ENCODE results near the gene MCU. TPM values are rescaled to one million over a fixed set of nuclear protein-coding genes. Genes with fewer than 3 reads are reported as not detected.
A peak's percentile ranks its signal among the peaks of the same experiment; 100 is the strongest.

MCU gene
- total and polyA plus RNA-seq, 2 experiments from 2014 or later, result 14.9 to 22.8 TPM

GRCh38 chr10:72840319-72840718 lies 148.4 kb downstream of the MCU start:
- H3K4me1 ChIP-seq (ENCODE audit: low read depth), result no peaks in the 10 kb centered on the region
- DNase-seq (ENCODE audit: low read depth in 1 of 2, low spot score in 1 of 2), result no peak
- no peak for TF ChIP-seq CTCF (IDR thresholded peaks at IDR 0.05; ENCODE audit: low read depth, low read length)

GRCh38 chr10:72841487-72841886 lies 149.5 kb downstream of the MCU start:
- no peak for DNase-seq (ENCODE audit: low read depth in 1 of 2, low spot score in 1 of 2)

More at GRCh38 chr10:72840319-72840718, 148.4 kb downstream of the MCU start:
- H3K9me3 ChIP-seq (ENCODE audit: low read depth), result no peaks in the 10 kb centered on the region
- no peaks in the 10 kb centered on the region for H3K27me3 ChIP-seq
- no peaks in the 10 kb centered on the region for H3K36me3 ChIP-seq
- no peak overlapping the region for H3K27ac ChIP-seq
- H3K4me3 ChIP-seq, result no peak overlapping the region

GRCh38 chr10:72842164-72842563 lies 150.2 kb downstream of the MCU start:
- Histone ChIP-seq H3K4me1 (ENCODE audit: low read depth) (no peaks in the 10 kb centered on the region), H3K9me3 (ENCODE audit: low read depth) (no peaks in the 10 kb centered on the region), H3K27ac (no peak overlapping the region), H3K27me3 (no peaks in the 10 kb centered on the region), H3K4me3 (no peak overlapping the region), H3K36me3 (no peaks in the 10 kb centered on the region)
- no peak for TF ChIP-seq CTCF (IDR thresholded peaks at IDR 0.05; ENCODE audit: low read depth, low read length)
- no peak for DNase-seq (ENCODE audit: low read depth in 1 of 2, low spot score in 1 of 2)

More at GRCh38 chr10:72841487-72841886, 149.5 kb downstream of the MCU start:
- no peaks in the 10 kb centered on the region for H3K27me3 ChIP-seq
- H3K27ac ChIP-seq, result no peak overlapping the region
- H3K36me3 ChIP-seq, result no peaks in the 10 kb centered on the region
- TF ChIP-seq CTCF (IDR thresholded peaks at IDR 0.05; ENCODE audit: low read depth, low read length), result no peak
- H3K4me3 ChIP-seq, result no peak overlapping the region
- no peaks in the 10 kb centered on the region for H3K9me3 ChIP-seq (ENCODE audit: low read depth)
- H3K4me1 ChIP-seq (ENCODE audit: low read depth), result no peaks in the 10 kb centered on the region

- no peak overlapping the region for H3K27ac ChIP-seq
- no peaks in the 10 kb centered on the region for H3K36me3 ChIP-seq
- no peaks in the 10 kb centered on the region for H3K27me3 ChIP-seq
- H3K4me1 ChIP-seq (ENCODE audit: low read depth), result no peaks in the 10 kb centered on the region
- DNase-seq (ENCODE audit: low read depth in 1 of 2, low spot score in 1 of 2), result peak in 1 of 2 donors; percentile 58
- H3K9me3 ChIP-seq (ENCODE audit: low read depth), result no peaks in the 10 kb centered on the region
- no peak for TF ChIP-seq CTCF (IDR thresholded peaks at IDR 0.05; ENCODE audit: low read depth, low read length)
- H3K4me3 ChIP-seq, result no peak overlapping the region
Measured at GRCh38 chr10:72846238-72846637, 154.3 kb downstream of the MCU start.

GRCh38 chr10:72847681-72848080 lies 155.7 kb downstream of the MCU start:
- no peak overlapping the region for H3K4me3 ChIP-seq
- H3K27ac ChIP-seq, result no peak overlapping the region
- no peak for DNase-seq (ENCODE audit: low read depth in 1 of 2, low spot score in 1 of 2)
- no peaks in the 10 kb centered on the region for H3K4me1 ChIP-seq (ENCODE audit: low read depth)
- no peaks in the 10 kb centered on the region for H3K27me3 ChIP-seq
- H3K9me3 ChIP-seq (ENCODE audit: low read depth), result no peaks in the 10 kb centered on the region
- no peak for TF ChIP-seq CTCF (IDR thresholded peaks at IDR 0.05; ENCODE audit: low read depth, low read length)
- no peaks in the 10 kb centered on the region for H3K36me3 ChIP-seq

GRCh38 chr10:72850861-72851260 lies 158.9 kb downstream of the MCU start:
- Histone ChIP-seq H3K36me3 (no peaks in the 10 kb centered on the region), H3K27ac (no peak overlapping the region), H3K27me3 (no peaks in the 10 kb centered on the region), H3K9me3 (ENCODE audit: low read depth) (no peaks in the 10 kb centered on the region), H3K4me1 (ENCODE audit: low read depth) (no peaks in the 10 kb centered on the region), H3K4me3 (no peak overlapping the region)
- DNase-seq (ENCODE audit: low read depth in 1 of 2, low spot score in 1 of 2), result no peak
- no peak for TF ChIP-seq CTCF (IDR thresholded peaks at IDR 0.05; ENCODE audit: low read depth, low read length)
